Measurements from ENCODE around the gene KIR2DL1.
"Not testable (repeated sequence)": the region's sequence is repeated elsewhere in the genome, so short reads cannot be mapped to it uniquely, and the experiment has no call there.

Gene KIR2DL1

GRCh38 chr19:54824416-54824815, 54.8 kb downstream of the KIR2DL1 start:
- H3K4me3 Mint-ChIP-seq; DNase-seq (ENCODE audit: low spot score); H3K36me3 Mint-ChIP-seq (ENCODE audit: low read depth); H3K27me3 Mint-ChIP-seq (ENCODE audit: low read depth); H3K9me3 Mint-ChIP-seq; H3K4me1 Mint-ChIP-seq (ENCODE audit: low read depth); H3K27ac Mint-ChIP-seq: not testable (repeated sequence)

- not testable (repeated sequence) for H3K27ac Mint-ChIP-seq; DNase-seq (ENCODE audit: low spot score); H3K36me3 Mint-ChIP-seq (ENCODE audit: low read depth); H3K4me1 Mint-ChIP-seq (ENCODE audit: low read depth); H3K27me3 Mint-ChIP-seq (ENCODE audit: low read depth); H3K9me3 Mint-ChIP-seq; H3K4me3 Mint-ChIP-seq
These were observed 55.7 kb downstream of the KIR2DL1 start for GRCh38 chr19:54825326-54825725.

- not testable (repeated sequence) for H3K27ac Mint-ChIP-seq; H3K4me3 Mint-ChIP-seq; H3K4me1 Mint-ChIP-seq (ENCODE audit: low read depth); H3K27me3 Mint-ChIP-seq (ENCODE audit: low read depth); DNase-seq (ENCODE audit: low spot score); H3K36me3 Mint-ChIP-seq (ENCODE audit: low read depth); H3K9me3 Mint-ChIP-seq
These were observed 58.5 kb downstream of the KIR2DL1 start for GRCh38 chr19:54828064-54828463.

GRCh38 chr19:54832496-54832895, 62.9 kb downstream of the KIR2DL1 start, which contains the start of gene KIR2DS4:
Gene KIR2DS4 (plus strand): TSS chr19:54832676.
- not testable (repeated sequence) for H3K27me3 Mint-ChIP-seq (ENCODE audit: low read depth); H3K4me3 Mint-ChIP-seq; H3K27ac Mint-ChIP-seq; H3K9me3 Mint-ChIP-seq; H3K36me3 Mint-ChIP-seq (ENCODE audit: low read depth); H3K4me1 Mint-ChIP-seq (ENCODE audit: low read depth); DNase-seq (ENCODE audit: low spot score)
